Hematopoietic multipotent progenitor cell treated with erythropoietin and hydrocortisone succinate and interleukin-3 and kit ligand, for 17 days (in vitro differentiated cells): ENCODE data around the gene HCAR3.
"Not testable (repeated sequence)": the region's sequence is repeated elsewhere in the genome, so short reads cannot be mapped to it uniquely, and the experiment has no call there.

Experiments used
- DNase-seq: peaks from one replicate; pipeline ENCODE4 v3.0.0-alpha.2; 2015; ENCODE audit warnings: low spot score

The HCAR3 gene

DNA sequence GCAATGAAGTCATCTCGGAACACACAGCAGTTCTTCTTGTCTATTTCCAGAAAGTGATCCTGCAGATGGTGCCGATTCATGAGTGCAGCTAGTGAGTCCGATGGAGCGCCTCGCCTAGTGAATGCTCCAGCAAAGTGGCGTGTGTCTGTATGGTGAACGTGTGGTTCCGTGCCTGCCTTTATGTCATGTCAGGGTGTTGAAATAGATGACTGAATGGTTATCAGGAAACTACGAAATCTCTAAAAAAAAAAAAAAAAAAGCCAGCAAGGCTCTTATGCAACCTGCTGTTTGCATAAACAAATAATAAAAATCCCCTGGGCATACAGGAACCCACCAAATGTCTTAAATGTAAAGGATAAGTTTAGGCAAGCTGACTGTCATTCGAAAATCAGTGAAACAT, at the start of gene HCAR3:
Gene HCAR3 (minus strand): TSS at position 154 of the 400 bp plus-strand sequence. CDS start 74 bp downstream, at position 80.
- DNase-seq, result not testable (repeated sequence)

DNA sequence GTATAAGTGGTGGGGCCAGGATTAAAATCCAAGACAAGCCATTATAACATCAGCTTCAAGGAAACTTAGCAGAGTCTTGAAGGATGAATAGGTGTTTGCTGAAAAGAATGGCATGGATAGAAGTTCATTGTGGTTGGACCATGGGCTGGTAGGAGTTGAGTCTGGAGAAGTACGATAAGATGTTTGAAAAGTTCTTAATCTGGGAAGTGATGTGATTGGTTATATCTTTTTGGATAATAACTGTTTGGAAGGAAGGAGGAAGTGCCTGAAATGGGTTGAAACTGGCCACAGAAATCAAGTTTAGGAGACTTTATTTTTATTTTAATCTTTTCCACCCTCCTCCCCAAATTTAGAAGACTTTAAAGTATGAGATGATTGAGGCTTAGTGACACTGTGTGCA, 41.0 kb upstream of the HCAR3 start:
- no peak for DNase-seq

DNA sequence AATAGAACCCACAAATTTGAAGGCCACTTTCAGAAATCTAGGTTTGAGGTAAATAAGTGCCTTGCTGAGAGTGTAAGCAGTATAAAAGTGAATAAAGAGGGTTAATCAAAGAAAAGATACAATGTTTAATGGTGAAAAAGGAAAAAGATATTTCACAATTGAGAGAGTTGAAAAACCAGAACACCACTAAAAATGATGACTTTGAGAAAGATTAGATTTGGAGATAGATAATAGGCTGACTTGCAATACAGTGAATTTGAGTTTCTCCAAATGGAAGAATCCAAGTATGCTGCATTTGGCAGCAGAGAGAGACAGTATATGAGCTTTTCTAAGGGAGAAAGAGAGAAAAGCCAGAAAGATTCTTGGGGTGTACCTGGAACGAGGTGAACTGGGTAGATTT, 38.2 kb upstream of the HCAR3 start:
- DNase-seq, result no peak

DNA sequence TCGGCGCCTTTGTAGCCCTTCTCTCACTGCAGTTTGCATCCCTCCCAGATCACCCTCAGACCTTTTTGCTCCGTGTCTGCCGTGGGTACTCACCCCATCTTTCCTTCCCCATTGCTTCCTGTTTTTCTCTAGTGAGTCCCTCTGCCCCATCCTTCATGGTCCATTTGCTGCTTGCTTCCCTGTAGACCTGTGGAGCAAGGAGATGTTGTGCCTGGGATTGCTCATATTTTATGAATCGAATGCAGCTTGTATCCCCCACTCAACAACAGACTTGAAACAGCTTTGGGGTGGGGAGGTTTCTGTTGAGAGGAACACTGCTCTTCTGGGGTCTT, 36.7 kb upstream of the HCAR3 start:
- DNase-seq, result peak; percentile 15

DNA sequence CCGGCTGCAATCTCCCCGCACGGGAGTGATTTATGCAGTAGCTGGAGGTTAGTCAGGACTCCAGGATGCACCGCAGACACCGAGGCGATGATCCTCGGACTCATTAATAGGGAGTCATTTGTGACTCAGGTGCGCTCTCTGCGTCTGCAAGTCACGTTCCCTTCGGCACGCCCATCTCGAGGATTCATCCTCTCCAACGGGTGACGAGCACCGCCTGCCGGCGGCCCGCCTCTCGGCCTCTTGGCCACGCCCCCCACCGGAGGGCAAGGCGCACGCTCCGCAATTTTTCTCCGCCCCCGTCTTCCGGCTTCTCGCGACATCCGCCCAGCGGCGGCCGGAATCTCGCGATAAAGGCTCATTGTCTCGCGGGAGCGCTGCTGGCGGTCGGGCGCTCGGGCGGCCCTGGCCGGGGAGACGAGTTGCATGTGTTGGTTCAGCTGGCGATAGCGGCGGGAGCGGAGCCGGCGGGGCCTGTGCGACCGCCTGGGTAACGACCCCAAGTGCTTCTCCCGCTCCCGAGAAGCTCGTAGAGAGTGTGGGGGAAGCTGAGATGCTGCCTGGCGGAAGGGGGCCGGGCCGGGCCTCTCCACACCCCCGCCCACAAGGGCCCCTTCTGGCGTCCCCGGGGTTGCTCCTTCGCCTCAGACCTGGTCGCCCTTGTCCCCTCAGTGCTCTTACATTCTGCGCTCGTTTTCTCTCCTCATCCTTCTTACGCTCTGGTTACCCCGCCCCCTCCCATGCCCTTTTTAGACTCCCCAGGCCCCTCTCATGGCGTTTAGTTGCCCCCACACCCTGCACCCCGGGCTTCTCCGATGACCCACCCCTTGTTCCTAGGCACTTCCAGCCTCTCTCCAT, 36.1 kb upstream of the HCAR3 start, which contains the start of gene DENR:
Gene DENR (plus strand): TSS at position 361 of the 855 bp plus-strand sequence. CDS start 878 bp downstream, outside the sequence.
- peak; percentile 100 for DNase-seq

DNA sequence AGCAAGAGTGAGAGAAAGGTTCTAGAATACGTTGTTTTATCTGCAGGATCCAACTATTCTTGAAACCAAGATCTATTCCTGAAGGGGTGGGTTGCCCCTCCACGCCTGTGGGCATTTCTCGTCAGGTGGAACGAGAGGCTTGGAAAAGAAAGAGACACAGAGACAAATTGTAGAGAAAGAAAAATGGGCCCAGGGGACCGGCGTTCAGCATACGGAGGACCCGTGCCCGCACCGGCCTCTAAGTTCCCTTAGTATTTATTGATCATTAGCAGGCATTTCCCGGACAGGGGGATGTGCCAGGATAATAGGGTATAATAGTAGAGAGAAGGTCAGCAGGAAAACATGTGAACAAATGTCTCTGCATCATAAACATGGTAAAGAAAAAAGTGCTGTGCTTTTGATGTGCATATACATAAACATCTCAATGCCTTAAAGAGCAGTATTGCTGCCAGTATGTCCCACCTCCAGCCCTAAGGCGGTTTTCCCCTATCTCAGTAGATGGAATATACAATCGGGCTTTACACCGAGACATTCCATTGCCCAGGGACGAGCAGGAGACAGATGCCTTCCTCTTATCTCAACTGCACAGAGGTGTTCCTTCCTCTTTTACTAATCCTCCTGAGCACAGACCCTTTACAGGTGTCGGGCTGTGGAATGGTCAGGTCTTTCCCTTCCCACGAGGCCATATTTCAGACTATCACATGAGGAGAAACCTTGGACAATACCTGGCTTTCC, 34.3 kb upstream of the HCAR3 start:
- not testable (repeated sequence) for DNase-seq

DNA sequence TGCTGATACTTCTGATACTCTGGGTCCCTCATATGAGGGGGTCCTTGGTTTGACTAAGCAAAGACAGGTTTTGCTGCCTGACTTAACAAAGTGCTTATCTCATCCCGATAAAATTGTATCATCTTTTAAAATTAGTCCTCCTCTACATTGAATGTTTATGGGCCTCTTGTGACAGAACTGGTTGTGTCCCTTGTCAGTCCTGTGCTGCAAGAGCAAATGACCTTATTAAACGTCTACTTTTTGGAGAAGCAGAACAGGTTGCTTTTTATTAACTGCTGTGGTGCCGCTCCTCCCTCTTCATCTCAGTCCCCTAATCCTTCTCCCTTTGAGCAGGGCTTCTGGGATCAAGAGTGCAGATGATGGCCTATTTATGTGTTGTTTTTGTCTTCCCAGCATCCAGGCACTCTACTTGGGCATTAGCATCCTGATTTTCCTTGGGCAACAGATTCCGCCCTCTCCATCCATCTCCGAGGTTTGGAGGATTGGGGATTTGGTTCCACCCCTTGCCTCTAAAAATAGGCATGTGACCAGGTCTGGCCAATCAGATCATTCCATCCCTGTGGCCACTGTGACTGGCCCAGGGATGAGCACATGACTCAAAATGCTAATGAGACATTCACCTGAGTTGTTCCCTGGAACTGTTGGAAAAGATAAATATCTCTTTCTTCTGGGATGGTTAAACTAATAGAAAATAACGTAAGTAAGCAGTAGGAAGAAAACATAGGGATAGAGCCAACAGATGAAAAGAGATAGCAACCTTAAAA, 33.1 kb upstream of the HCAR3 start:
- no peak for DNase-seq

DNA sequence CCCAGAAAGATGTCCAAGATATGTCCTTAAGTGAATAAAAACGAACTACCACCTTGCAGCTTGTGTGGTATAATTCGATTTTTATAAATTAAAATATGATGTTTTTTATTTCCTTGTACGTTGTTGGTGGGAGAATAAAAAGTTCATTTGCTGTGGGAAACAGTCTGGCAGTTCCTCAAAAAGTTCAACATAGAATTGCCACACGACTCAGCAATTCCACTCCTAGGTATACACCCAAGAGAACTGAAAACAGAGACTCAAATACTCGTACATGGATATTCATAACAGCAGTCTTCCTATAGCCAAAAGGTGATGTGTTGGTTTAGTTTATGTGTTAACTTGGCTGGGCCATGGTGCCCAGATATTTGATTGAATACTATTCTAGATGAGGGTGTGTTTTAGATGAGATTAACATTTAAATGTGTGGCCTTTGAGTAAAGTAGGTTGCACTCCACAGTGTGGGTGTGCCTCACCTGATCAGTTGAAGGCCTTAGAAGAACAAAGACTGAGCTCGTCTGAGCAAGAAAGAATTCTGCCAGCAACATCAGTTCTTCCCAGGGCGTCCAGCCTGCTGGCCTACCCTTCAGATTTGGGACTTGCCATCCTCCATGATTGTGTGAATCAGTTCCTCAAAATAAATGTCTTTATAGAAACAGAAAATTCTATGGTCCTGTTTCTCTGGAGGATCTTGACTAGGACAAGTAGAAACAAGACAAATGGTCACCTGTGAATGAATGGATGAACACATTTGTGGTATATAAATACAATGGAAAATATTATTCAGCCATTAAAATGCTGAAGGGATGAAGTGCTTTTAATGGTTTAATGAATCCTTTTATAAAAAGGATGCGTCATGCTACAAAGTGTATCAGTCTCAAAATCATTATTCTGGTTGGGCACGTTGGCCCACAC, 30.9 kb upstream of the HCAR3 start:
- no peak for DNase-seq

DNA sequence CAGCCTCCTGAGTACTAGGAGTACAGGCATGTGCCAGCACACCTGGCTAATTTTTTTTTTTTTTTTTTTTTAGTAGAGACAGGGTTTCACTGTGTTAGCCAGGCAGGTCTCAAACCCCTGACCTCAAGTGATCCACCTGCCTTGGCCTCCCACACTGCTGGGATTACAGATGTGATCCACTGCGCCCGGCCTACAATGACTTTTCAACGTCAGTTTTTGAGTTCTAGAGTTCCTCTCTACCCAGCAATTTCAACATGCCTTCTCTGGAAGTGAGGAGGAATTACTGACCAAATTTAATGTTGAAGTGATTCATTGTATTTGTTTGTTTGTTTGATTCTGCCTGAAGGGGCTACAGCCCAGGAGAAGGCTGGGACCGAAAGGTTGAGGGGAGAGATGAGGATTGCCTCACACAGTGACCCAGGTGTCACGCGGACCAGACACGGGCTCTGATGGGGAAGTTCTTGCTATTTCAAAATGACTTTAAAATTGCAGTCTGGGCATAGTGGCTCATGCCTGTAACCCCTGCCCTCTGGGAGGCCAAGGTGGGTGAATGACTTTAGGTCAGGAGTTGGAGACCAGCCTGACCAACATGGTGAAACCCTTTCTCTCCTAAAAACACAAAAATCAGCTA, 27.4 kb upstream of the HCAR3 start:
- DNase-seq, result no peak

DNA sequence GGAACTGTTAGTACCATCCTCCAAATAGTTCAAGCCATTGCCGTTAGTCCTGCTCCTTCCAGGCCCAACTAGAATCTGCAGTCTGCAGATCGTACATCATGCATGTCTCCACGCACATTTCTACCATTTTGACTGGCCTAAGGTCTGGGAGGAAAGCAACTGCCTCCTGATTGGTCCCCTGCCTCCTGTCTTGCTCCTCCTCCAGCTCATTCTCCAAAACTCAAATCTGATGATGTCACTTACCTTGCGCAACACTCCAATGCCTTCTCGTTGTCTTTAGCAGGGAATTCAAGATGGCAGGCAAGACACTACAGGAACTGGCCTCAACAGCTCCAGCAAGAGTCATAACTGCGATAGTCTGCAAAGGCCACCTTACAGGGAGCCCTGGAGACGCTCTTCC, 23.7 kb upstream of the HCAR3 start:
- no peak for DNase-seq

DNA sequence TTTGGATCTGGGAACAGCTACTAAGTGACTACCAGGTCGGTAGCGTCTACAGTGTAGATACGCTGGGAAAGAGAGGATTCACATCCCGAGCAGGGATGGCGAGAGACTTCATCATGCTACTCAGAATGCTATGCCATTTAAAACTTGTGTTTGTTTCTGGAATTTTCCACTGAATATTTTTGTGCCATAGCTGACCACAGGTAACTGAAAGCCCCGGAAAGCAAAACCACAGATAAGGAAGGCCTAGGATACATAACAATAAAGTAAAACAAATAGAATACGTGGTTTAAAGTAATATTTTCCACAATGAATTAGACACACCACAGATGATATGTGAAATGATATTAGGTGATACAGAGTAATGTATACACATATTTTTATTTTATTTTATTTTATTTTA, 22.0 kb upstream of the HCAR3 start:
- DNase-seq, result no peak

DNA sequence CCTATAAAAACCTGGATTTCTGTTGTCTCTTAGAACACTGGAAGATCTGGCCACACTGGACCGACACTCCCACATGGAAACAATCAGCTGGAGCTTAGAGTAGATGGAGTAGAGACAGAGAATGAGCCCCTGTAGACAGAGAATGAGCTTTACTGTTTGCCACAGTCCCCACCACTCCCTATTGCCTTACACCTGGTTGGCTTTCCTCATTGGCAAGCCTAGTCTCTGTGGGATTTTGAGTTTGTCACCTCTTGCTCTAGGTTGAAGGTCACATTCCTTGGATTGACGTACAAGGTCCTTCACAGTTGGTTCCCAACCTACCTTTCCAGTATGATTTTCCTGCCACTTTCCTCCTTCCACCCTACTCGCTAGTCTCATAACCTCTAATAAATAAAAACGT, 16.0 kb upstream of the HCAR3 start:
- DNase-seq, result no peak

DNA sequence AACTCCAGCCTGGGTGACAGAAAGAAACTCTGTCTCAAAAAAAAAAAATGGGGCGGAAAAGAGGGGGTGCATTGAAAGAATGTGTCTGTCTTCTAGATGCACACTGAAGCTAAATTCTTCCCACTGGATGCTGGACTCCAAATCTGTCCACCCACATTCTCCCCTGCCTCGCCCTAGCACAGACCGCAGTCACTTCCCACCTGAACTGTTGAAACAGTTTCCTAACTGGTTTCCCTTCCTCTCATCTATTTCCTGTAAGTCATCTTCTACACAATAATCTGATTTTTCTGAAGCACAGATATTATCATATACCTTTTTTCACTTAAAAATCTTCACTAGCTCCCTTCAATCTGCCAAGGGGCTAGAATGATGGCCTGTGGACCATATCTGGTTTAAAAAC, 15.6 kb upstream of the HCAR3 start:
- no peak for DNase-seq

DNA sequence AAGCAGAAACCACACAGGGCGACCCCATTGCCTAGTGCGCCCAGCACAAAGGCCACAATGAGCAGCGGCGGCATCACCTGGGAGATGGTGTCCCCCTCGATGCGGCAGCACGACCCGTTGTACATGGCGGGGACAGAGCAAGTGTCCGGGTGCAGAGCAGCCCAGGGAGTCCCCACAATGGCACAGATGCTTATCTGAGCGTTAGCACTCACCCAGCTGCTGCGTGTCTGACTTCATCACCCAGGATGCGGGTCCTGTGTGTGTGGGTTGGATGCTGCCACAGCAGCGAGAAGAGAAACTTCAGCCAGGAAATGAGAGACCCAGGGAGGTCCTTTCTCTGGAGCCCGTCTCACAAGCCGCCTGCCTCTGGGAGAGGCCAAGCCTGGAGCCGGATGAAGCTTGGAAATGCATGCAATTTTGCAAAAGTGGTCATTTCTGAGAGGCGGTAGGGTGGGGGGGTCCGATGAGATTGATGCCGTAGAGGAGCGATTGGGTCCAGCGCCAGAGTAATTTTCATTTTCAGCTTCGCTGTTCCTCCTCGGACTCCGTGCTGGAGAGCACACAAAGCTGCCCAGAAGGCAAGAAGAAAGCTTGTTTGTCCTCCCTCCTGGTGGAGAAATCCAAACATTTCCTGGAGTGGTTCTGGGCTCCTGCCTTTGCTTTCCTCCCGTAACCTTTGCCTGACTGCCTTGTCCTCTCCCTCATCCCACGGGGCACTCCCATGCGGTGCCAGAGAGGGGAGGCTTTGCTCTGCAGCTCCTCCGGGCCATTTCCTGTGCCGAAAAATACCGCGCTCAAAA, 13.8 kb upstream of the HCAR3 start, which contains the start of gene HCAR1:
Gene HCAR1 (minus strand): TSS at position 630 of the 800 bp plus-strand sequence. CDS start 505 bp downstream, at position 125.
- DNase-seq, result no peak

DNA sequence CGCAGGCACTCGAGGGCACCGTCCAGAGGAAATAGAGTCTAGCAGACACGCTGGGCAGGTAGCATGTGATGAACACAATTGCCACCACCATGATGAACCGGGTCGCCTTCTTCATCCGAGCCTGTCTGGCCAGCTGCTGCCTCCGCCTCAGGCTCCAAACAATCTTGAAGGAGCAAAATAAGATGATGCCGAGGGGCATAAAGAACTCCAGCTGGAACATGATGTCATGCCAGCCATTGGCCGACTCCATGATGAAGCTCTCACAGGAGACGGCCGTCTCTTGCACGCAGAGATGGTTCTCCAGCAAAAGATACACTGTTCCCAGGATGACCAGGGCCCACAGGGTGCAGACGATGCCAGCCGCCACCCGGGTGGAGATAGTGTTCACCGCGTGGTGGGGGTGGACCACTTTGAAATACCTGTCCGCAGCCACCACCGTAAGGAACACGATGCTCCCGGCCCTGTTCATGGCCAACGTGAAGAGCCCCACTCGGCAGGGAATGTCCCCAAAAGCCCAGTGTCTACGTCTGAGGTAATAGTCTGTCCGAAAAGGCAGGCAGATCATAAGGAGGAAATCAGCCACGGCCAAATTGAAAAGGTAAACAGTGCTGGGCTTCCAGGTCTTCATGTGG, 13.1 kb upstream of the HCAR3 start:
- no peak for DNase-seq

DNA sequence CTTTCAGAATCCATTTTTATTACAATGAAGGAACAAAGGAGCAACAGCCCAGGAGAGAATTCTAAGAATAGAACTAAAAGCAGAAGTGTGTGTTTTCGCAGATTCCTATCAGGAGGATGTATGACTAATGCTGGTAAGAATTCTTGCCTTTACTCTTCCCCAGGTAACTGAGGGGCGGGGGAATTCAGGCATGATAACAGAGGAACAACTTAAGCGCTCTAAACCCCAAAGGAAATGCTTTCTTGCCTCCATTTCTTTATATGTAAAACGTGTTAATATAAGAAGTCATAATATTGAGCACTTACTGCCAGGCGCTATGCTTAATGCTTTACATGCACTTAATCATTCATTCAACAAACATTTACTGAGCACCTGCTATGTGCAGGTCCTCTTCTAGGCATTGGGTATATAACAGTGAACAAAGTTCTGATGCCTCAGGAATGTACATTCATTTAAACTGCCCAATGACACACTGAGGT, 9.5 kb upstream of the HCAR3 start:
- no peak for DNase-seq

DNA sequence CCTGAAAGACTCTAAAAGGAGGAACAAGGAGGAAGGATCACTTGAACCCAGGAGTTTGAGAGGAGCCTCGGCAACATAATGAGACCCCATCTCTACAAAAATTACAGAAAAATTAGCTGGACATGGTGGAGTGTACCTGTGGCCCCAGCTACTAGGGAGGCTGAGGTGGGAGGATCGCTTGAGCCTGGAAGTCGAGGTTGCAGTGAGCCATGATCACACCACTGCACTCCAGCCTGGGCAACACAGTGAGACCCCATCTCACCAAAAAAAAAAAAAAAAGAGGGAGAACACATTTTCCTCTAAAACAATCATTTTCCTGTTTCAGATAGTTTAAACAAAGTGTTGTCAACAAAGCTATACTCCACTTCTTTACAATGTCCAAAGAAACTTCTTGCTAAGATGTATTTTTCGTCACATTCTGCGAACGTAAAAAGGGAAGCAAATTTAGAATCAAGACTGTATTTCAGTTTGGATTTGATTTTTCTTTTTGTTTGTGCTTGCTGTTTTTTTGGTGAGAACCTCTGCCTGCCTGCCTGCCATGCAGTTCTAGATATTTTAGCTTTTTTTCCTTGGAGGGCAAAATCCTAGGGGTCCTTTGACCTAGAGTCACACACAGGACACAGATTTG, 9.0 kb upstream of the HCAR3 start:
- DNase-seq, result no peak

DNA sequence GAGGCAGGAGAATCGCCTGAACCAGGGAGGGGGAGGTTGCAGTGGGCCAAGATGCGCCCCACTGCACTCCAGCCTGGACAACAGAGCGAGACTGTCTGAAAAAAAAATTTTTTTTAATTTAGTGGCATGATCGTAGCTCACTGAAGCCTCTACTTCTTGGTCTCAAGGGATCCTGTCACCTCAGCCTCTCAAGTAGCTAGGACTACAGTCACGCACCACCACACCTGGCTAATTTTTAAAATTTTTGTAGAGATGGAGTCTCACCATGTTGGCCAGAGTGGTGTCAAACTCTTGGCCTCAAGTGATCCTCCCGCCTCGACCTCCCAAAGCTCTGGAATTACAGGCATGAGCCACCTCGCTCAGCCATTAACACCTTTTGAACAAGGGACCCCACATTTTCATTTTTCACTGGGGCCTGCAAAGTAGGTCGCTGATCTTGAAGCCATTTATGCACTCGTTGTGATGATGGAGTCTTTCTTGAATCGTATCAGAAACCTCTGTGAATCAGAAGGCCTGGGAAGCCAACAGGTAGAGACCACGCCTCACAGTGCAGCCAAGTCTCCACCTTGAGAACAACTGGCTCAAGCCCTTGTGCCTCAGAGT, 8.1 kb upstream of the HCAR3 start:
- no peak for DNase-seq

DNA sequence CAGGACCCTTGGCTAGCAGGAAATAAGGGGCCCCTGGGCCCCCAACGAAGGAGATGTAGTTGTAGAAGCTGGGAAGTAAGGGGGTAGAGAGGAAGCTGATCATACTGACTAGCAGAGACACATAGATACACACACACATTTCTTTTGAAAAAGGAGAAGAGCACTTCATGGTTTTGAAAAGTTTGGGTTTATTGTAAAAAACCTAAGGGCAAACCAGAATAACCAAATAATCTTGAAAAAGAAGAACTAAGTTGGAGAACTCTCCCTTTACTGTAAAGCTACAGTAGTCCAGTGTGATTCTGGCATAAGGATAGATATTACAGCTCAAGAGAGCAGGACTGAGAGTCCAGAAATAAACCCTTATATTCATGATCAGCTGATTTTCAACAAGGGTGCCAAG, 5.8 kb upstream of the HCAR3 start:
- no peak for DNase-seq
